GM18868 (cell line): ENCODE measurements around the gene PLXNA2.

Source experiments
- ATAC-seq: cut with Tn5 transposase; IDR thresholded peaks from one replicate; pipeline ENCODE4 v1.9.1; 2021; ENCODE audit warnings: mild to moderate bottlenecking, moderate library complexity; ENCODE audit not compliant: unreplicated experiment

Gene PLXNA2

GRCh38 chr1:208166340-208167138, 77.6 kb downstream of the PLXNA2 start:
- no peak for ATAC-seq

GRCh38 chr1:208165659-208166058, 78.5 kb downstream of the PLXNA2 start:
- ATAC-seq, result no peak

- no peak for ATAC-seq
Observed at GRCh38 chr1:208164609-208165008, 79.6 kb downstream of the PLXNA2 start.

GRCh38 chr1:208163539-208163938, 80.6 kb downstream of the PLXNA2 start:
- no peak for ATAC-seq

GRCh38 chr1:208162903-208163302, 81.3 kb downstream of the PLXNA2 start:
- ATAC-seq, result no peak

- no peak for ATAC-seq
Observed at GRCh38 chr1:208161656-208162375, 82.4 kb downstream of the PLXNA2 start.

- ATAC-seq, result no peak
Observed at GRCh38 chr1:208161005-208161404, 83.2 kb downstream of the PLXNA2 start.

- no peak for ATAC-seq
Observed at GRCh38 chr1:208160259-208160819, 83.8 kb downstream of the PLXNA2 start.

- ATAC-seq, result no peak
Observed at GRCh38 chr1:208159555-208160258, 84.5 kb downstream of the PLXNA2 start.

GRCh38 chr1:208158640-208159554, 85.3 kb downstream of the PLXNA2 start:
- ATAC-seq, result no peak

- ATAC-seq, result no peak
Observed at GRCh38 chr1:208157769-208158168, 86.4 kb downstream of the PLXNA2 start.

- no peak for ATAC-seq
Observed at GRCh38 chr1:208156741-208157140, 87.4 kb downstream of the PLXNA2 start.

GRCh38 chr1:208156310-208156709, 87.9 kb downstream of the PLXNA2 start:
- ATAC-seq, result no peak

GRCh38 chr1:208154679-208155642, 89.2 kb downstream of the PLXNA2 start:
- ATAC-seq, result no peak

GRCh38 chr1:208154040-208154439, 90.1 kb downstream of the PLXNA2 start:
- ATAC-seq, result no peak

- ATAC-seq, result no peak
Observed at GRCh38 chr1:208153386-208153785, 90.8 kb downstream of the PLXNA2 start.

- no peak for ATAC-seq
Observed at GRCh38 chr1:208151728-208152598, 92.2 kb downstream of the PLXNA2 start.

GRCh38 chr1:208150833-208151458, 93.2 kb downstream of the PLXNA2 start:
- no peak for ATAC-seq
